NCI-H2029 treated with DMSO at 0.1 percent for 48 hours (cell line): ENCODE data around the gene TET1.
"Not testable (repeated sequence)": the region's sequence is repeated elsewhere in the genome, so short reads cannot be mapped to it uniquely, and the experiment has no call there.

Experiments used
- DNase-seq: peaks from one replicate; lab custom pipeline; 2025; lab: John Stamatoyannopoulos, UW

TET1 gene

DNA sequence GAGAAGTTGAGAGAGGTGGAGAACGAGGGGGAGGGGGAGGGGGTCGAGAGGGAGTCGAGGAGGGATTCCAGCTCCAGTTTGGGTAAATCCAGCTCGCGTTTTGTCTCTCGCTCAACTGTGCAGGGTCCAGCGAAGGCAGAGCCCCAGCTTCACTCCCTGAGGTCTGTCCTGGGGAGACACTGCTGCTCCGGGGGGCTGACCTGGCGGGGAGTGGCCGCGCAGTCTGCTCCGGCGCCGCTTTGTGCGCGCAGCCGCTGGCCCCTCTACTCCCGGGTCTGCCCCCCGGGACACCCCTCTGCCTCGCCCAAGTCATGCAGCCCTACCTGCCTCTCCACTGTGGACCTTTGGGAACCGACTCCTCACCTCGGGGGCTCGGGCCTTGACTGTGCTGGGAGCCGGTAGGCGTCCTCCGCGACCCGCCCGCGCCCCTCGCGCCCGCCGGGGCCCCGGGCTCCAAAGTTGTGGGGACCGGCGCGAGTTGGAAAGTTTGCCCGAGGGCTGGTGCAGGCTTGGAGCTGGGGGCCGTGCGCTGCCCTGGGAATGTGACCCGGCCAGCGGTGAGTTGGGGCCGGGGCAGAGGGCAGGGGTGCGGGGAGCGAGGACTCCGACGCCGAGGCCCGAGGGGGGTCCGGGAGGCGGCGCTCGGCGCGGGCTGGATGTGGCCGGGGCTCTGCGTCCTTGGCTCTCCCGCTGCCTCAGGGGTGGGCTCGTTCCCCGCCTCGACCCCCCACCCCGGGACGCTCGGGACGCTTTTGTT is at the start of gene TET1:
Gene TET1, plus strand, starts transcription at position 152 of the 757 bp plus-strand sequence. CDS start 12,002 bp downstream, outside the sequence.
- DNase-seq: peak; percentile 18

DNA sequence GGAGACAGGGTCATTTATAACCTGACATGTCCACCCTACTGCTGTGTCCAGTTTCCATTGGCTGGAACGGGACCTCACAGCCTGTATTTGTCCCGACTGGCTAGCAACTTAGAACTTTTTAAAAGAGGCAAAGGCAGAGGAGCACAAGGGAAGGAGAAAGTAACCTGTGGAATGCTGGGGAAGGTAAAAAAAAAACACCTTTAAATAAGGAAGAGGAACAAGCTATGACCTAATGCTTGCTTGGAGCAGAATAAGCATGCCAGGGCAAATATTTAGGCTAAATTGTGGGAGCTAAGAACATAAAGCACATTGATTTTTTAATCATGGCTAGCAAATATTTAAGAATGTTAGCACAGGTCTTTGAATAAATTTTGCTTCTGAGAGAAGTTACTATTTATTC is 43.9 kb upstream of the TET1 start:
- not testable (repeated sequence) for DNase-seq

DNA sequence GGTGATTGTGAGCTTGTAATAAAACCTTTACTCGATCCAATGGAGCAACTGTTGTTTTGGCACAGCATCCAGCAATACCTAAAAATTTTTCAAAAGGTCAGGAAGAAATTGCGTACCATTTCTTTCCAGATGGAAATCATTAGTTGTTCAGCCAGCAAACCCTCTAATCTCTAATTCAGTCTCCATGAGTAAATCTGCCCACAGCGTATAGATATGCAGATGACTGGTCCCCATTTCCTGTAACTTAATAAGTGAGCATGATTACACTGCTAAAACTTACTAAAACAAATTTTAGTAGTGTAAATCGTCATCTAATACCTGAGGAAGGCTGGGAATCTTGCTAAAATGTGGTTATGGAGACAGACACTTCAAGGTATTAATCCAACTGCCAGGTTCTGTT is 43.4 kb upstream of the TET1 start:
- DNase-seq: no peak

DNA sequence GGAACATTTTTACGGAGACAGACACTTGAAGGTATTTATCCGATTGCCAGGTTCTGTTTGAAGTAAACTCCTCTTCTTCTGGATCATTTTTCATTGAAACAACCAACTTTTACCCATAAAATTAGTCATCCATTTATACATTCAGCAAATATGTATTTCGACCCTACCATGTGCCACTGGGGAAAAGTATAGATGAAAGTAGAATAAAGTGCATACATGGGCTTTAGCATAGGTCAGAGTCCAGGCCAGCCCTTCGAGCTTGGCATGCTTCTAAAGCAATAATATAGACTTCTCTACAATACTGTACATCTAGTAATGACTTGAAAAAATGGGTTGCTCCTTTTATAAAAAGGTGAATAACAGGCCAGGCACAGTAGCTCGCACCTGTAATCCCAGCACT is 42.9 kb upstream of the TET1 start:
- no peak for DNase-seq

DNA sequence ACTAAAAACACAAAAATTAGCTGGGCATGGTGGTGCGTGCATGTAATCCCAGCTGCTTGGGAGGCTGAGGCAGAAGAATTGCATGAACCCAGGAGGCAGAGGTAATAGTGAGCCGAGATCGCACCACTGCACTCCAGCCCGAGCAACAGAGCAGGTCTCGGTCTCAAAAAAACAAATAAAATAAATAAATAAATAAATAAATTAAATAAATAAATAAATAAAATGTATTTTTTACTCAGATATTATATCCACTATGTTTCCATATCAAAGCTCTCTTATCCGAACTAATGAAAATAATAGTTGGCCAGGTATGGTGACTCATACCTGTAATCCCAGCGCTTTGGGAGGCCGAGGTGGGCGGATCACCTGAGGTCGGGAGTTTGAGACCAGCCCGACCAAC is 41.5 kb upstream of the TET1 start:
- DNase-seq: not testable (repeated sequence)

DNA sequence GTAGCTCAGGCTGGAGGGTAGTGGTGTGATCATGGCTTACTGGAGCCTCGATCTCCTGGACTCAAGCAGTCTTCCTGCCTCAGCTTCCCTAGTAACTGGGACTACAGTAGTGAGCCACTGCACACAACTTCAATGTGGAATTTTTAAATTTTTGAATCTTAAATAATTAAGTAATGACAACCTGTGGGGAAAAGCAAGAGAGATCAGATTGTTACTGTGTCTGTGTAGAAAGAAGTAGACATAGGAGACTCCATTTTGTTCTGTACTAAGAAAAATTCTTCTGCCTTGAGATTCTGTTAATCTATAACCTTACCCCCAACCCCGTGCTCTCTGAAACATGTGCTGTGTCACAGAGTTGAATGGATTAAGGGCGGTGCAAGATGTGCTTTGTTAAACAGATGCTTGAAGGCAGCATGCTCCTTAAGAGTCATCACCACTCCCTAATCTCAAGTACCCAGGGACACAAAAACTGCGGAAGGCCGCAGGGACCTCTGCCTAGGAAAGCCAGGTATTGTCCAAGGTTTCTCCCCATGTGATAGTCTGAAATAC is 34.6 kb upstream of the TET1 start:
- DNase-seq: not testable (repeated sequence)

DNA sequence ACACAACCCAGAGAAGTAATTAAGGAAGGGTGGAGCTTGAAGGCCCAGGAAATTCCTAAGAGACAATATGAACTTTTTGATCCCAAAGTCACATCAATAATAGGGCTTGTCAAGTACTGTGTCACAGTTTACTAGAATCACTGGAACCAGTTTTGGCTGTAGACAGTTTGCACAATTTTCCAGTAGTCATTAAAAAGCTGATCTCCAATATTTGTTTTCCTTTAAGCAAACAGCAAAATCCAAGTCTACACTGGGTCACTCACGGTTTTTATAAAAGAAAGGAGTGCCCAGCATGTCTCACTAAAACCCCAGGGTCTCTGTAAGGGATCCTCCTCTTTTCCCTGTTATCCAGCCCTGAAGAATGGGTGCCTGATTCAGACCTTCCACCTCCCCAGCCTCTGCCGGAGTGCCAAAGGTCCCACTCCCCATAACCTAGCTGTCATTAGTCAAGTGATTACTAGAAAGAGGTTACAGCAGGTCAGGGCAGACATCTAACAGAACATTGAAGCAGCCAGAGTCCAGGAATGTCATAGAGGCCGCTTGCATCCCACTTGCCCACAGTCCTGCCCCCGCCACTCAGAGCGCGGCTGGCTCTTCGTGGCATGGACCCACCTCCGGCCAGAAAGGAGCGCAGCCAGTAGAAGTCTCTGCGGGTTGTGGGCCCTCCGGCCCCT is 33.4 kb upstream of the TET1 start:
- DNase-seq: no peak

DNA sequence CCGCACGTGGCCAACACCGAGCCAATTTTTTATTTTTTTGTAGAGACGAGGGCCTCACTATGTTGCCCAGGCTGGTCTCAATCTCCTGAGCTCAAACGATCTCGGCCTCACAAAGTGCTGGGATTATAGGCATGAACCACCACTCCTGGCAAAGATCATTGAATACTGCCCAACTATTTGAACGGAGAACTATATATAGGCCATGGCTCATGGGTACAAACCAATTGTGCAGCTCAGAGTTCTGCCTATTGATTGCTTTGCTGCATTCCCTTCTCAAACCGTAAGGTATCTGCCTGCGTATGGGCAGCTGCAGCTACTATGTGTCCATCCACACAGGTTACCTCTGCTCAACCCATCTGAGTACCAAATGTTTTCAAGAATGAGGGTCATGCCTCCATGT is 23.2 kb upstream of the TET1 start:
- DNase-seq: no peak

DNA sequence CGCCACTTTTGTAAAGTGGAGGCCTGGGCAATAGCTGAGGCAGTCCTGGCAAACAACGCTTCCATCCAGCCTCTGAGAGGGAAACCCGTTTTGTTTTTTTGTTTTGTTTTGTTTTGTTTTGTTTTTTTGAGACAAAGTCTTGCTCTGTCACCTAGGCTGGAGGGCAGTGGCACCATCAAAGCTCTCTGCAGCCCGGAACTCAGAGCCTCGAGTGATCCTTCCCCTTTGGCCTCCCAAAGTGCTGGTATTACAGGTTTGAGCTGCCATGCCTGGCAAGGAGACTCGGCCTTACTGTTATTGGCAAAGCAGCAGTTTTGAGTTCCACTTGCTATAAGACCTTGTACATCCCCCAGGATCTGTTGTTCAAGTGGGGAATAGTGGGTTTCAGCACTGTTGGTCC is 22.3 kb upstream of the TET1 start:
- DNase-seq: no peak

DNA sequence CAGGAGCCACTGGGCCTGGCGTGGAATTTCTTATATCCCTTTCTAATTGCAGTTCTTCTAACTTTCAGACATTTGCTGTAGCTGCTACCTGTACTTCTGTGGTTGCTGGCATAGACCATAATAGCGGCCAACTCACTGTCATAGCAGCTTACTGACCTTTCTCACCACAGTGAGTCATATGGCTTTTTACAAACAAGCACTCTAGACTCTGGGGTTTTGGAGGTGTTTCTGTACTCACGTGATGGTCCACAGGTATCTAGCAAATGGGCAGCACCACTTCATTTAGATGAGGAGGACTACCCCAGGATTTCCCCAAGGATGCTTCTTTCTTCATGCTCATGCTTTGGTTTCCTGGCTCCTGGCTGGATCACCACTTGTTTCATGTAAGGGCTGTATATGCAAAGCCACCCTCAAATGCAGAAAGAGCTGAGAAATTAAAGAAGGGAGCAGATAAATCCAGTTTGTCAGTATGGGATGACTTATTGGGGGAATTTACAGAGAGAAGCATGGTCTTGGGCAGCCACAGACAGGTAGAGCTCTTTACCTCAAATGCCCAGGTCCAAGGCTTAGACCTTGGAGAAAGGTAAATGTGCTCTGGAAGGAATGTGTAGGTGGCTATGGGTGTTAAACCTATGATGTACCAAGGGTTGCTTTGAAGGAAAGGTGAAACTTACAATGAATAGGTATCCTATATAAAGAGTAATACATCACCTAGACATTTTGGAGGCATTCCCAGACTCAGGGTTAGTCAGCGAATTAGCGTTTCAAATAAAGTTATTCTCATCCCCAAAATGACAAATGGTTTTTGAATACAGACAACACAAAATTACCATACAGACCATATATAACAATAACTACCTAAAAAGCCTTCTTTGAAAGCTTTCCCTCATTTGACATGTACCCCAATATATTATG is 16.9 kb upstream of the TET1 start:
- DNase-seq: no peak

DNA sequence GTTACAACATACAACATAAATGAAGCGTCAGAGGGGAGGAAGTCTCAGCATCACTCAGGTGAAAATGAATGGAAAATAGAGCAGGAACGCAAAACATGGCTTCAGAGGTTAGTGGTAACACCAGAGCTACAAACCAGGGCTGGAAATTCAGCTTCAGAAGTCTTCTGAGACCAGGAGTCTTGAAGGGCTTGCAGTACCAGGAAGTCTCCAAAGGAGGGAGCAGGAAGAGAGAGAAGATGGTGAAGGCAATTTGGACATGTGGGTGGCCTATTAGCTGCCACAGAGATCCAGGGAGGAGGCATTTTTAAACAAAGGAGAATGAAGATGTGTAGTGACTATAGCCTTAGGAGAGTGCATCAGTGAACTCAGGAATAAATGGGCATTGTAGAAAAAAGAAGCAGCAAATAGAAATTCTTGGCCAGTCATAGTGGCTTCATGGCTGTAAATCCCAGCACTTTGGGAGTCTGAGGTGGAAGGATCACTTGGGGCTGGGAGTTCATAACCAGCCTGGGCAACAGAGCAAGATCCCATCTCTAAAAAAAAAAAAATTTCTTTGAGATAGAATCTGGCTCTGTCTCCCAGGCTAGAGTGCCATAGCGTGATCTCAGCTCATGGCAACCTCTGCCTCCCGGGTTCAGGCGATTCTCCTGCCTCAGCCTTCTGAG is 9.3 kb upstream of the TET1 start:
- DNase-seq: no peak

DNA sequence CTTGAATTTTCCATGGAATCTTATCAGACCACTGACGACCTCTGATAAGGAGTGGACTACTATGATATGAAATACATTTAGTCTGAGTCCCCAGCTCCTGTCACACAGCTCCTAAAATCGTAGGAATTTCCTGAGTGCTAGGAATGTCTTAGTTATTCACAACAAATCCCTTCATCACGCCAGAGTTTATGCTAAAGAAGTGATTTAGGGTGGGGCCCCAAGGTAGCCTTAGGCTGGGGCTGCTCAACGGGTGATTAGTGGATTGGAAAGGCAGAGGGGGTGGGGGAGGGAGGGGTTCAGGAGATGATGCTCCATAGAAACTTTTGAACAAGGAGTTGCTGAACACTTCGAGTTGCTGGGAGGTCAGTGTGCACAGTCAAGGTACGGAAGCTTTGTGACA is 7.0 kb upstream of the TET1 start:
- DNase-seq: no peak

DNA sequence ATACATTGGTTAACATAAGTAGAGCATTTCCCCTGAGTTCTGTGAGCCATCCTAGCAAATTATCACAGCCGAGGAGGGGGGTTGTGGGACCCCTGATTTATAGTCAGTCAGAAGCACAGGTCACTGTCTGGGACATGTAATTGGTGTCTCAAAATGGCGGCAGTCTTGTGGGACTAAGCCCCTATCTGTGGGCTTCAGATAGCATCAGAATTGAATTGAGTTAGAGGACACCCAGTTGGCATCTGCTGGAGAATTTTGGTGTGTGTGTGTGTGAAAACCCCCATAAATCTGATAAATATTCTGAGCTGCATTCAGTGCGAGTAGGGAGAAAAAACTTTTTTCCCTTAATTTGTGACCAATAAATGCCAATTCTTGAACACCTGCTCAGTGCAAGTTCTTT is 6.5 kb upstream of the TET1 start:
- no peak for DNase-seq

DNA sequence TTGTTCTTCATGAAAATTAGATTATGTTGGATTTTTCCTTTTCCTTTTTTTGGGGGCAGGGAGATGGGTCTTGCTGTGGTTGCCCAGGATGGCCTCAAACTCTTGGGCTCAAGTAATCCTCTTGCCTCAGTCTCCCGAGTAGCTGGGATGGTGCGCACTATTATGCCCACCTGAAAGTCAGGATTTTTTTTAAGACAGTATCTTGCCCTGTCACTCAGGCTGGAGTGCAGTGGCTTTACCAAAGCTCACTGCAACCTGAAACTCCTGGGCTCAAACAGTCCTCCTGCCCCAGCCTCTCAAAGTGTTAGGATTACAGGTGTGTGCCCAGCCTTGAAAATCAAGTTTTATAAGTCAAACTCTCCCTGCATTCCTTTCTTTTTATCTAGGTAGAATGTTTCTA is 1.7 kb upstream of the TET1 start:
- DNase-seq: no peak

DNA sequence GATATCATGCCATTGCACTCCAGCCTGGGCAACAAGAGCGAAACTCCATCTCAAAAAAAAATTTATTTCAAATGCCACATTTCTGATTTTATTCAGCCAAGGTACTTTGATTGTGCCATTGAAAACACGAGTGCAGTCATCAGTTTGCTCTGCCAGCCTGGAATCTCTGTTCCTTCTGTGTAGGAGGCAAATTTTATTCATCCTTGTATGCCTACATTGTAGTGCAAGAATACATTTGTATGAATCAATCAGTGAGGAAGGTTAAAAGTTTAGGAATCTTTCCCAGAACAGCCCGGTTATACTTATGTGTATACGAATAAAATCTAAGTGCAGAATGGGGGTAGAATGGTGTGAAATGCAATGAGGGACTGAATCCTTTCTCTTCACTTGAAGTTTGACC is 886 bp upstream of the TET1 start:
- DNase-seq: no peak

DNA sequence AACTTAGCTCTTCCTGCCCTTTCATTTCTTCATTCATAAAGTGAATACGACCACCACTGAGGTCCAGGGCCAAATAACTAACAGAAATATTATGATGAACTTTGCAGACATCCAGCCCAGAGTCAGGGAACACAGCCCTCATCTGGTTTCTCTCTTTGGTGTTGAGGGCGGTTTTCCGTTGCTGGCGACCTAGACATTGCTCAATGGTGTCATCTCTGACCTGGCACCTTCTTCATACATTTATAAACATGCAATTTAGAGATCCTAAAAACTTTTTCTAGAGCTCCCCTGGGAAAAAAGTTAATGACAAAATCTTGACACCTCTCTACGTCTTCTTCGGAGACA is 324 bp upstream of the TET1 start:
- no peak for DNase-seq

DNA sequence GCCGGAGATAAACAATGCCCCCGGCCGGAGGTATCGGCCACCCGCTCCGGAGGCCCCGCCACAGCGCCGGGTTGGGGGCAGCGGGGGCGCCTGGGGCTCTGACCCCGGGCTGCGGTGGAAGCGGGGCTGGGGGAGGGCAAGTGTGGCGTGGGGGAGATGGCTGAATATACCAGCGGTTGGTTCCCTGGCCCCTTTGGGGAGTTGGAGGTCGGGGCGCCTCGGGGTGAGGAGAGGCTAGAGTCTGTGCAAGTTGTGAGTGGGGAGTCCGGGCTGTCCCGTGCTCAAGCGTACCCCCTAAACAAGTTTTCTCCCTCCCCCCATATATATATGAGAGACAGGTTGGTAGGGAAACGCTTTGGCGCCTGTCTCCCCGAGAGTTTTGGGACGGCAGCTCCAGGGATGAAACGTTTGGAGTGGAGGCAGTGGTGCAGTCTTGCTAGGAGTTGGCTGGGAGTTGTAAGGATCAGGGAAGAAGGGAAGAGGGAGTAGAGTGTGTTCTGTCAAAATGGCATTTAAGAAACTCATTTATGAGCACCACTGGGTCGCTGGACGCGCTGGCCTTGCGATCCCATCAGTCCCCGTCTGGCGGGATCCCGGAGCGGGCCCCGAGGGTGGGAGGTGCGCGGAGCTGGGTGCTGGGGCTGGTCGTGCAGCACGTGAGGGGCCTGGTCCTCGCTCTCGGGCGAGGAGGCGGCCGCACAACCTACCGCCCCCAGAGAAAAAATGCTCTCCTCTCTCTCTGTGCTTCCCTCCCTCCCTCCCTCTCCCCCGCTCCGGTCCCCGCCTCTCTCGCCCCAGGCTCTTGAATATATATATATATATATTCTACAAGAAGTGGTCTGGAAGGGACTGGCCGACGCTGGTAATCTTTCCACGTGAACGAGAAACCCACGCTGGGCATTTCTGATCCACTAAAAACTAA is 1.1 kb downstream of the TET1 start:
- DNase-seq: no peak

DNA sequence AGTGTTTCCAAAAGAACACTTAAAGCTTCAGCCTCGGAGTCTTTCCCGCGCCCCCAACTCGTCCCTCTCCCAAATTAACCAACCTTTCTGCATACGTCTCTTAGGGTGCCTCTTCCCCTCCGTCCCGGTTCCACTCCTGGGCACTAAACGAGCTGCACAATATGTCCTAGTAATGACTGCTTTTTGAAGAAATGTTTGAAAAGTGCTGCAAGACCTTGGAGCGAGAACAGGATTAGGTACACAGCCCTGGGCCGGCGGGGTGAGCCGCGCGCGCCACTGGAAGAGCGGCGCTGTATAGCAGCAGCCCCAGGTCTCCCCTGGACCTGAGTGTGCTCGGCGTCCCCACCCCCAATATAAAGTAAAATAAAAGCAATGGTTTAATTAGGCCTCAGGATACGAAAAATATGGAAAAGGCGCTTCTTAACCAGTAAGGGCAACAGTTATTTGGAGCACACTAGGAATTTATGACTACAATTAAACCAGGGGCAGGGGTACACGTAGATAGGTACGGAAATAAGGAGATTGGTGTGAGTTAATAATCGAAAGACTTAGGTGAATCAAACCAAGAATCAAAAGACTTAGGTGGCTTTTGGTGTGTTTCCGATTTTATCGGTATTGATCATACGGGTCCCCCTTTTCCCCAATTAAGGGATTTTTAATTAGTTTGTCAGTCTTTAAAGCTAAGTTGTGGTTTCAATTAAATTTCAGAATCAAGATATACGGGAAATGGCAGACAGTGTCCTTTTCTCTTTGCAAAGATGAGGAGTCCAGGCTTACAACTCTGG is 1.9 kb downstream of the TET1 start:
- DNase-seq: no peak

DNA sequence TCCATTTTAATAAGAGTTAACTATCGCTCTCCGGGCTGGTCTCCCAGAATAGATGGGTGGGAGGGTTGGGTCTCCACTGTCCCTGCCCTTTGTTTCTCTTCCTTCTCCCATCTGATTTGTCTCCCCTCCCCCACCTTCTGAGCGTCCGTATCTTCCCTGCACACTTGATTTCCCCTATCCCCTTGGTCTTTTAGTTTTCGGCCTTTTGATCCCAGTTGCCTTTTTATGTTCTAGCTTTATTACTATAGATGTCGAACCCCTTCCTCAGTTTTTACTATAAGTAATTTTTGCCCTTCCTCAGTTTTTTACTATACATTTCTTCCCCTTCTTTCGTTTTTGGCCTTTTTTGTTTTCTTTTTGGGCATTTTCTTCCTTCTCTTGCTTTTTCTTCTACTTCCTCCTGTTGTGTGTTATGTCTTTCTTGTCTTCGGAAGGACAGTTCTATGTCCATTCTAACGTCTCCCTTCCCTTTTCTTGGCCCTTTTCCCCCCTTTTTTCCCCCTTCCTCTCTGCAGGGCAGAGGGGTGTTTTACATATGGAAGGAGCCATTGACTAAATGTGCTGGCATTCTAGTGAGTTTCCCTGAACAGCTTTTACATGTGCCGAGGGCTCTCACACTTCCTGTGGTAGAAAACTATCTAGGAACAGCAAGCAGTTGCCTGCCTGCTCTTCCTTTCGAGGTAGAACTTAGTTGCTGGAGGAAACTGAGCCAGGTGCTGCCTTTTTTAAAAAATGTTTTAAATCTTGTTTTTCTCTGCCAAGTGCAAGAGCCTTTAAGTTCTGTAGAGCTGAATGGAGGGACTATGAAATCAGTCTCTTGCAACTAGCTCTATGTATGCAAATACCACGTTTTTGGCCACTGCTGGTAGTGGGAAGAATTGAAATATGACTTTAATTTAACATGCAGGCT is 2.8 kb downstream of the TET1 start:
- DNase-seq: no peak
